Measurements from ENCODE around the gene CD300LG.
"Not testable (repeated sequence)": the region's sequence is repeated elsewhere in the genome, so short reads cannot be mapped to it uniquely, and the experiment has no call there.

The CD300LG gene, protein sequence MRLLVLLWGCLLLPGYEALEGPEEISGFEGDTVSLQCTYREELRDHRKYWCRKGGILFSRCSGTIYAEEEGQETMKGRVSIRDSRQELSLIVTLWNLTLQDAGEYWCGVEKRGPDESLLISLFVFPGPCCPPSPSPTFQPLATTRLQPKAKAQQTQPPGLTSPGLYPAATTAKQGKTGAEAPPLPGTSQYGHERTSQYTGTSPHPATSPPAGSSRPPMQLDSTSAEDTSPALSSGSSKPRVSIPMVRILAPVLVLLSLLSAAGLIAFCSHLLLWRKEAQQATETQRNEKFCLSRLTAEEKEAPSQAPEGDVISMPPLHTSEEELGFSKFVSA

GRCh38 chr17:43846963-43847371, at the start of gene CD300LG:
TSS of gene CD300LG (plus strand) at chr17:43847176. CDS start at chr17:43847217, 41 bp downstream.
- no peak for DNase-seq (ENCODE audit: low read depth)

GRCh38 chr17:43798024-43798423, 49.0 kb upstream of the CD300LG start:
- DNase-seq (ENCODE audit: low read depth): not testable (repeated sequence)

DNA sequence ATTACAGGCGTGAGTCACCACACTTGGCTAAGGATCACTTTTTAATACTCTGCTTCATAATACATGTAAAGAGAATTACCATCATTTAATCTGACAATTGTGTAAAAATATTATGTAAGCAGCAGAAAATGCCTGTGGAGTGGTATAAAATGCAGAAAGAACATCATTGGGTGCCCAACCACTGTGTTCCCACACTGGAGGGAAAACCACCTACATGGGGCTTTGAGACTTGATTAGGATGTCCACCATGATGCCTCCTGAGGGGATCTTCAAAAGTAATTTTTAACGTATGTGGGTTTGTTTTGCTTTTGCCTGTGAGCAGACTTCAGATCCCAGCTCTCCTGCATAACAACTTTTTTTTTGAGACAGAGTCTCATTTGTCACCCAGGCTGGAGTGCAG, 47.9 kb upstream of the CD300LG start:
- no peak for DNase-seq (ENCODE audit: low read depth)

- no peak for DNase-seq (ENCODE audit: low read depth)
Observed at GRCh38 chr17:43800736-43801135, 46.2 kb upstream of the CD300LG start.

DNA sequence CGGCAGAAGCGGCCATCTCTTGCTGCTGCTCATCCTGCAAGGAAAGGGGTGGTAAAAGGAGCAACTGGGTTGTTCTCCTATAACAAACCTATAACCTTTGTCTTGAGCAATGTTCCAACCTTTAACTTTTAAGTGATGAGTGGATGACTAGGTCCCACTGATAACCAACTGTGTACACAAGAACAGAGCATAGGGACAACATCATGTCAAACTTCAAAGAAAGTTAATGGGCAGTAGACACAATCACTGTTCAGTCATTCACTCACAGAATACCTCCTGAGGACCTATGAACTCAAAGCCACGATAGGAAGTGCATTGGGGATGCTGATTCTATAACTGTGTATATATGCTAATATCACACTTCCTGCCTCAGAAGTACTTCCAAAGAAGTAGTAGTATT, 45.1 kb upstream of the CD300LG start:
- no peak for DNase-seq (ENCODE audit: low read depth)

- no peak for DNase-seq (ENCODE audit: low read depth)
Observed at GRCh38 chr17:43803758-43804157, 43.2 kb upstream of the CD300LG start.

GRCh38 chr17:43805117-43805516, 41.9 kb upstream of the CD300LG start:
- DNase-seq (ENCODE audit: low read depth): no peak

DNA sequence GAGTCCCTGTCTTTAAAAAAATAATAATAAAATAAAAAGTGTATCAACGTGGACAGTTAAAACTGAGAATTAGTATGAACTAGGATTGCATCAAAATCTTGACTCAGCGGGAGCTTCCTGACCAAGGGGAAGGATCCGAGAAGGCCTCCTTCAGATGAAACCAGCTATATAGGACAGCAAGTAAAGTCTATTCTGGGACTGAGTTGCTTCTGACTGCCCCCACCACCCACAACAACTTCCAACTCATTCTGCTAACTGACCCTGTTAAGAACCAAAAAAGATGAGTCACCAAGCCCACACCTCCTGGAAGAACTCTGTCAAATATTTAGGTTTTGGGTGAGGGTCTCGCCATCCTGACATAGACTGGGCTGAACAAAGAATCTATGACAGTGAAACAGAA, 38.9 kb upstream of the CD300LG start:
- DNase-seq (ENCODE audit: low read depth): no peak

- DNase-seq (ENCODE audit: low read depth): no peak
Observed at GRCh38 chr17:43809121-43809520, 37.9 kb upstream of the CD300LG start.

GRCh38 chr17:43810226-43810715, 36.7 kb upstream of the CD300LG start:
- DNase-seq (ENCODE audit: low read depth): no peak

- no peak for DNase-seq (ENCODE audit: low read depth)
Observed at GRCh38 chr17:43810823-43811222, 36.2 kb upstream of the CD300LG start.

DNA sequence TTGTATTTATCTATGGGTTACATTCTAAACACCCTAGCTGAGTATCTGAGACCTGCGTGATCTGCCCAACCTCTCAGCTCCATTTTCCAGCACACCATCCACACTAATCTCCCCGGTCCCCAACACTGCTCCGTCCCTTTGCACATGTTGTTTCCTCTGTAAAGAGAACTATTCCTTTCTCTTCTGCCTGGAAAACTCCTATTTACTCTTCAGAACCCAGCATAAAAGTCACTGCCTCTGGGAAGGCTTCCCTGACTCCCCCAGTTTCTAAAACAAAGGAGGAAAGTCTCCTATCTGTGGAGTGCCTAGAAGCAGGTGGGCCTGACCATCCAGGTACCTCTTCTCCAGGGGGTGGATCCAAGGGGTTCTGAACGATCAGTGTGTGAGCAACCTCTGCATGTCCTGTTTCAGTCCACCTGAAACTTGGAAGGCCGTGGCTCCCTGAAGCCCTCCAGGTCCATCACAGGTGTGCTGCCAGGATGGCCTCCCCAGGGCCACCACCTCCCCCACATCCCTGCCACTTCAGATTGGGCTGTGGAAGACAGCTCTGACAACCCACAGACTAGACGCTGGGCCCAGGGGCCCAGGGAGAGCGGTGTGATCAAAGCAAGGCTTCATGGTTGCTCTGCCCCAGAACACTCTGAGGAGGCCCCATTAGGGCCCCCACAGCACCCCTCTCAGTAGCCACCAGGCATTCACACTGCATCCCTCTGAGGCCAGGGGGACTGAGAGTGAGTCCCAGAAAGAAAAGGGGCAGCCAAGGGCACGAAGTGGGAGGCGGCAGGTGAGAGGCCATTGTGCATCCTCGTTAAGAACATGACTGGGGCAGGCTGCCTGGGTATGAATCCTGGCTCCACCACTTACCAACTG, 34.3 kb upstream of the CD300LG start:
- DNase-seq (ENCODE audit: low read depth): no peak

GRCh38 chr17:43813386-43813785, 33.6 kb upstream of the CD300LG start:
- no peak for DNase-seq (ENCODE audit: low read depth)

DNA sequence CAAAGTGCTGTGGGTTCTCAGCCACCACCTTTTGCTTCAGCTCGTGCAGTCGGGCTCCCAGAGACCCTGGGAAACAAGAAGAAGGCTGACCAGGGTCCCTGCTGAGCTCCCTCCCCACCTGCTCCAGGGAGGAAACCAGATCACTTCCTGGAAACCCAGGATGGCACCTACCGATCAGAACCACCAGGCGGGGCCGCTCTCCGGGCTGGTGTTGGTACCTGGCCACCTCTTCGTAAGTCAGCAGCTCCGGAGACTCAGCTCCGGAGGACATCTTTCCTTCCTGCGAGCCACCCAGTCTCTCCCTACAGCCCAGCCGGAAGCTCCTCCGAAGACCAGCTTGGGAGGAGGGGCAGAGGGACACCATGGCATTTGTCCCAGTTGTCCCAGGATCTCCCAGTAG, 33.0 kb upstream of the CD300LG start:
- no peak for DNase-seq (ENCODE audit: low read depth)

DNA sequence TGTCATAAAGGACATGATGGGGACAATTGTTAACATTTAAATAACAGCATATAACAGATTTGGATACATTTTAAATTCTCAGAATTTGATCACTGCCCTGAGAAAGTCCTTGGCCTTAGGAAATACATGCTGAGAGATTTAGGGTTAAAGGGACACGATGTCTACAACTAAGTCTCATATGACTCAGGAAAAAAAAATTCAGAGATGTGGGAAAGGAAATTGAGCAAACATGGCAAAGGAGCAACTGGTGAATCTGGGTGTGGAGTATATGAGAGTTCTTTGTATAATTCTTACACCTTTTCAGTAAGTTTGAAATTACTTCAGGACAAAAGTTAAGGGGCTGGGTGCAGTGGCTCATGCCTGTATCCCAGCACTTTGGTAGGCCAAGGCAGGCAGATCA, 32.3 kb upstream of the CD300LG start:
- DNase-seq (ENCODE audit: low read depth): no peak

- DNase-seq (ENCODE audit: low read depth): no peak
Observed at GRCh38 chr17:43816336-43817320, 30.3 kb upstream of the CD300LG start.

GRCh38 chr17:43817826-43818225, 29.1 kb upstream of the CD300LG start:
- DNase-seq (ENCODE audit: low read depth): no peak

- no peak for DNase-seq (ENCODE audit: low read depth)
Observed at GRCh38 chr17:43818966-43819365, 28.0 kb upstream of the CD300LG start.

- no peak for DNase-seq (ENCODE audit: low read depth)
Observed at GRCh38 chr17:43820759-43821158, 26.2 kb upstream of the CD300LG start.

- DNase-seq (ENCODE audit: low read depth): no peak
Observed at GRCh38 chr17:43822570-43823190, 24.3 kb upstream of the CD300LG start.

DNA sequence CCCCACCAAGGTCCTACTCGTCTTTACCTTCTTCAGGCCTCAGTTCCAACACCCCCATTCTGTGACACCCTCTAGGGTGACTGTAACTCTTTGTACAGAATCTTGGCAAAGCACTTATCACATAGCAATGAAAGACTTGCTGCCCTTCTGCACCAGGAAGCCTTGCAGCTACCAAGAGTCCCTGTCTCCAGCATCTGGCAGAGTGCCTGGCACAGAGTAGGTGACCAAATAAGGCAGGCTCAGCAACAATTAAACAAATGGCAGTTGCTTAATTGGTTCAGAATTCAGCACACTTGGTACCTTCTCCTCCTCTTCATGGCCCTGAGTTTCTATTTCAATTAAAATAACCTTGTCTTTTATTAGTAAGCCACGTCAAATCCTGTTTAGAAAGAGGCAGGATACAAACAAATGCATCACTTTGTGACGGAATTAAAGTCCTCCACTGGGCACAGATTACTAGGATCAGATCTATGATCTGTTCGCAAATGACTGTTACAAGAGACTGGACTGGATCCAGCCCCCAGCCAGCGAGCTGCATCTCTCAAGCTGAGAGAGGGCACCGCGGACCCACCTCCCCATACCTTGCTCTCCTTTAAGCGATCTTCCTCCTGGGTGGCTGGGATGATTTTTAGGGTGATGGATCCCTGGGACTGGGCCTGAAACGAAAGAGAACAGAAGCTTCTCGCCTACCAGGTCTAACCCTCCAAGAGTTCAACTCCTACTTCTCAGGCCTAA, 23.5 kb upstream of the CD300LG start:
- DNase-seq (ENCODE audit: low read depth): no peak

All from stimulated activated CD8-positive, alpha-beta memory T cell treated with anti-CD3 and anti-CD28 coated beads, Interleukin-4, amount 100 ng/mL, for 24 hours (primary cell).